Mesenchymal stem cell (in vitro differentiated cells and primary cell): ENCODE measurements around the gene LRP1.

Experiments
- DNase-seq: peaks from one replicate; pipeline ENCODE4 v3.0.0-alpha.2; 2013
- H2AFZ ChIP-seq: one replicate; pipeline ENCODE4 v1.6.1; 2013; ENCODE audit warnings: low read depth, mild to moderate bottlenecking, control low read depth, inconsistent platforms, low read length, moderate library complexity
- H2AK5ac ChIP-seq: 2 replicates; pipeline ENCODE4 v1.6.1; 2013; ENCODE audit warnings: low read length, moderate library complexity, mild to moderate bottlenecking, inconsistent platforms; ENCODE audit not compliant: severe bottlenecking
- H2BK120ac ChIP-seq: one replicate; pipeline ENCODE4 v1.6.1; 2013; ENCODE audit warnings: low read depth, mild to moderate bottlenecking, inconsistent platforms, low read length, moderate library complexity
- H2BK12ac ChIP-seq, 2 experiments: one replicate each; pipeline ENCODE4 v1.6.1; 2013; ENCODE audit warnings: inconsistent platforms in 2 of 2, low read length in 2 of 2, mild to moderate bottlenecking in 2 of 2, moderate library complexity in 2 of 2, control low read depth in 1 of 2
- H2BK15ac ChIP-seq: one replicate; pipeline ENCODE4 v1.6.1; 2013; ENCODE audit warnings: mild to moderate bottlenecking, low read depth, inconsistent platforms; ENCODE audit not compliant: poor library complexity, severe bottlenecking
- H2BK5ac ChIP-seq: 2 replicates; pipeline ENCODE4 v1.6.1; 2013; ENCODE audit warnings: low read depth, mild to moderate bottlenecking, low read length, control low read depth, inconsistent platforms; ENCODE audit not compliant: poor library complexity, severe bottlenecking
- H3K14ac ChIP-seq, 2 experiments: one replicate each; pipeline ENCODE4 v1.6.1; 2013; ENCODE audit warnings: inconsistent platforms in 2 of 2, low read length in 2 of 2, control low read depth in 1 of 2, mild to moderate bottlenecking in 1 of 2, moderate library complexity in 1 of 2
- H3K18ac ChIP-seq, 2 experiments: one replicate each; pipeline ENCODE4 v1.6.1; 2013; ENCODE audit warnings: inconsistent platforms in 2 of 2, low read length in 2 of 2, control low read depth in 1 of 2, low read depth in 1 of 2, mild to moderate bottlenecking in 1 of 2
- H3K23ac ChIP-seq, 2 experiments: one replicate each; pipeline ENCODE4 v1.6.1; 2013; ENCODE audit warnings: inconsistent platforms in 2 of 2, low read length in 2 of 2, mild to moderate bottlenecking in 2 of 2, moderate library complexity in 2 of 2, control low read depth in 1 of 2
- H3K27ac ChIP-seq: 2 replicates; pipeline ENCODE4 v1.5.1; 2013; ENCODE audit warnings: mild to moderate bottlenecking, moderate library complexity, low read length, control low read depth, inconsistent platforms; ENCODE audit not compliant: poor library complexity, severe bottlenecking
- H3K27me3 ChIP-seq, 2 experiments: 2 replicates each; pipeline versions ENCODE4 v1.6.1 to v1.7.0; 2013; ENCODE audit warnings: low read length in 2 of 2, mild to moderate bottlenecking in 2 of 2, moderate library complexity in 2 of 2, control low read depth in 1 of 2, inconsistent platforms in 1 of 2; ENCODE audit not compliant: control insufficient read depth in 1 of 2, insufficient read depth in 1 of 2
- H3K36me3 ChIP-seq, 2 experiments: 2 replicates each; pipeline versions ENCODE4 v1.6.1 to v1.7.0; 2013; ENCODE audit warnings: low read length in 2 of 2, control low read depth in 1 of 2, inconsistent platforms in 1 of 2, low read depth in 1 of 2, mild to moderate bottlenecking in 1 of 2; ENCODE audit not compliant: insufficient read depth in 2 of 2, control insufficient read depth in 1 of 2
- H3K4ac ChIP-seq, 2 experiments: one replicate each; pipeline ENCODE4 v1.6.1; 2013; ENCODE audit warnings: inconsistent platforms in 2 of 2, low read length in 2 of 2, mild to moderate bottlenecking in 2 of 2, moderate library complexity in 2 of 2, control low read depth in 1 of 2, low read depth in 1 of 2
- H3K4me1 ChIP-seq: 2 replicates; pipeline ENCODE4 v1.6.1; 2013; ENCODE audit warnings: low read depth, low read length, control low read depth; ENCODE audit not compliant: control insufficient read depth, insufficient read depth
- H3K4me2 ChIP-seq: 2 replicates; pipeline ENCODE4 v1.6.1; 2013; ENCODE audit warnings: low read length, mild to moderate bottlenecking, inconsistent platforms; ENCODE audit not compliant: poor library complexity, severe bottlenecking
- H3K4me3 ChIP-seq, 2 experiments: 2 replicates each; pipeline versions ENCODE4 v1.5.1 to v1.7.0; 2013; ENCODE audit warnings: low read length in 2 of 2, mild to moderate bottlenecking in 2 of 2, control low read depth in 1 of 2, low read depth in 1 of 2; ENCODE audit not compliant: insufficient read depth in 1 of 2
- H3K79me1 ChIP-seq: replicated peaks from 2 replicates; pipeline ENCODE4 v1.6.1; 2013; ENCODE audit warnings: mild to moderate bottlenecking, control low read depth, low read length, inconsistent platforms; ENCODE audit not compliant: poor library complexity, severe bottlenecking
- H3K9ac ChIP-seq: 2 replicates; pipeline ENCODE4 v1.7.0; 2013; ENCODE audit warnings: mild to moderate bottlenecking, low read length, moderate library complexity
- H3K9me3 ChIP-seq: 2 replicates; pipeline ENCODE4 v1.7.0; 2013; ENCODE audit warnings: mild to moderate bottlenecking, low read length; ENCODE audit not compliant: control insufficient read depth
- H4K8ac ChIP-seq: one replicate; pipeline ENCODE4 v1.6.1; 2013; ENCODE audit warnings: inconsistent platforms, mild to moderate bottlenecking, low read length, moderate library complexity
- H4K91ac ChIP-seq: one replicate; pipeline ENCODE4 v1.6.1; 2013; ENCODE audit warnings: mild to moderate bottlenecking, low read length, inconsistent platforms
- WGBS: methylation state at CpG from one replicate; pipeline ENCODE4 v1.1.7; 2013; ENCODE audit warnings: mixed read lengths; 5-methylcytosine and 5-hydroxymethylcytosine counted together

The LRP1 gene

DNA sequence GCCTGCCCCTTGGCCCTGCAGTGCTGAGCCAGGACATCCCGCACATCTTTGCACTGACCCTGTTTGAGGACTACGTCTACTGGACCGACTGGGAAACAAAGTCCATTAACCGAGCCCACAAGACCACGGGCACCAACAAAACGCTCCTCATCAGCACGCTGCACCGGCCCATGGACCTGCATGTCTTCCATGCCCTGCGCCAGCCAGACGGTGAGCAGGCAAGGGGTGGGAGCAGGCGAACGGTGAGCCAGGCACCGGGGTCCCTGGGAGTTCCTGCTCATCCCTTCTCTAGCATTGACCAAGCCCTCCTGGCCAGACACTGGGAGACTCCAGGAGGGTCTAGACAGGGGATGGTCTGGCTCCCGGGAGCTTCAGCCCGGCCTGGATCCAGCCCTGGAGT lies 70.9 kb downstream of the LRP1 start:
- H3K4ac ChIP-seq: no peak overlapping the region
- H2BK15ac ChIP-seq: no peak overlapping the region
- H3K4me3 ChIP-seq: no peak overlapping the region
- H3K14ac ChIP-seq: no peak overlapping the region
- 95% methylated on average over 15 of the region's 15 CpGs for WGBS
- H3K18ac ChIP-seq: no peak overlapping the region
- no peak overlapping the region for H3K27ac ChIP-seq
- no peak overlapping the region for H4K8ac ChIP-seq
- no peak overlapping the region for H2BK12ac ChIP-seq
- no peak overlapping the region for H3K9ac ChIP-seq
- no peak overlapping the region for H2BK120ac ChIP-seq
- H4K91ac ChIP-seq: no peak overlapping the region
- H2AFZ ChIP-seq: no peak overlapping the region
- peaks cover 9% of the 10 kb centered on the region for H3K79me1 ChIP-seq
- no peak overlapping the region for H2AK5ac ChIP-seq
- H2BK5ac ChIP-seq: no peak overlapping the region
- H3K23ac ChIP-seq: no peak overlapping the region
- peaks cover 99 to 100% of the 10 kb centered on the region in 2 experiments for H3K36me3 ChIP-seq
- no peak overlapping the region for H3K4me2 ChIP-seq
- H3K4me1 ChIP-seq: no peaks in the 10 kb centered on the region
- H3K9me3 ChIP-seq: no peaks in the 10 kb centered on the region
- no peaks in the 10 kb centered on the region for H3K27me3 ChIP-seq
- DNase-seq: no peak

GRCh38 chr12:57200497-57200896 lies 72.2 kb downstream of the LRP1 start:
- Histone ChIP-seq H3K79me1 (peaks cover 9% of the 10 kb centered on the region), H4K8ac (no peak overlapping the region), H3K4me1 (no peaks in the 10 kb centered on the region), H3K9ac (no peak overlapping the region), H3K4ac (no peak overlapping the region), H2BK12ac (no peak overlapping the region), H3K36me3 (peaks cover 99 to 100% of the 10 kb centered on the region in 2 experiments), H2BK120ac (no peak overlapping the region), H2AFZ (no peak overlapping the region), H3K9me3 (no peaks in the 10 kb centered on the region), H3K18ac (no peak overlapping the region), H4K91ac (no peak overlapping the region), H3K14ac (no peak overlapping the region), H3K23ac (no peak overlapping the region), H2BK5ac (no peak overlapping the region), H3K27me3 (no peaks in the 10 kb centered on the region), H2AK5ac (no peak overlapping the region), H2BK15ac (no peak overlapping the region), H3K4me3 (no peak overlapping the region), H3K4me2 (no peak overlapping the region), H3K27ac (no peak overlapping the region)
- WGBS: 97% methylated on average over 15 of the region's 15 CpGs
- no peak for DNase-seq

- H3K27me3 ChIP-seq: no peaks in the 10 kb centered on the region
- no peaks in the 10 kb centered on the region for H3K9me3 ChIP-seq
- H3K4me2 ChIP-seq: no peak overlapping the region
- H3K23ac ChIP-seq: no peak overlapping the region
- H3K79me1 ChIP-seq: peaks cover 9% of the 10 kb centered on the region
- no peak overlapping the region for H4K91ac ChIP-seq
- no peak overlapping the region for H3K14ac ChIP-seq
- H2AK5ac ChIP-seq: no peak overlapping the region
- H2BK12ac ChIP-seq: no peak overlapping the region
- H2BK5ac ChIP-seq: no peak overlapping the region
- no peak overlapping the region for H3K4ac ChIP-seq
- H2BK120ac ChIP-seq: no peak overlapping the region
- no peak overlapping the region for H3K9ac ChIP-seq
- H3K18ac ChIP-seq: no peak overlapping the region
- WGBS: 97% methylated on average over 8 of the region's 8 CpGs
- H3K36me3 ChIP-seq: peaks cover 99 to 100% of the 10 kb centered on the region in 2 experiments
- no peak overlapping the region for H4K8ac ChIP-seq
- H3K27ac ChIP-seq: no peak overlapping the region
- no peak for DNase-seq
- H3K4me1 ChIP-seq: no peaks in the 10 kb centered on the region
- H3K4me3 ChIP-seq: no peak overlapping the region
- H2AFZ ChIP-seq: no peak overlapping the region
- no peak overlapping the region for H2BK15ac ChIP-seq
Observed at GRCh38 chr12:57201219-57201618, 72.9 kb downstream of the LRP1 start.

- peaks cover 9% of the 10 kb centered on the region for H3K79me1 ChIP-seq
- H3K4me1 ChIP-seq: no peaks in the 10 kb centered on the region
- no peak overlapping the region for H4K91ac ChIP-seq
- no peak overlapping the region for H3K4me2 ChIP-seq
- H3K36me3 ChIP-seq: peaks cover 99 to 100% of the 10 kb centered on the region in 2 experiments
- no peak overlapping the region for H2BK15ac ChIP-seq
- no peak overlapping the region for H3K14ac ChIP-seq
- H3K27me3 ChIP-seq: no peaks in the 10 kb centered on the region
- H2AK5ac ChIP-seq: no peak overlapping the region
- no peak overlapping the region for H4K8ac ChIP-seq
- H3K4me3 ChIP-seq: no peak overlapping the region
- no peak overlapping the region for H2BK120ac ChIP-seq
- no peak overlapping the region for H3K23ac ChIP-seq
- WGBS: 94% methylated on average over 12 of the region's 16 CpGs
- H2BK12ac ChIP-seq: no peak overlapping the region
- H3K9me3 ChIP-seq: no peaks in the 10 kb centered on the region
- DNase-seq: no peak
- H3K18ac ChIP-seq: no peak overlapping the region
- no peak overlapping the region for H3K9ac ChIP-seq
- no peak overlapping the region for H3K27ac ChIP-seq
- H2BK5ac ChIP-seq: no peak overlapping the region
- H3K4ac ChIP-seq: no peak overlapping the region
- H2AFZ ChIP-seq: no peak overlapping the region
Observed at GRCh38 chr12:57201631-57202030, 73.3 kb downstream of the LRP1 start.
